ENCODE data around the gene POLR3F. TPM values are rescaled to one million over a fixed set of nuclear protein-coding genes. Genes with fewer than 3 reads are reported as not detected.
A peak's percentile ranks its signal among the peaks of the same experiment; 100 is the strongest.

Gene POLR3F
- total and polyA plus RNA-seq, 9 of the 15 experiments (the other 6 are each of a cell fraction or from before 2014, with no cell fraction given), result 7.0 to 15.0 (median 9.6) TPM

GRCh38 chr20:18466894-18467730 is at the start of gene POLR3F, which contains the start of gene DZANK1 (continued):
- TF ChIP-seq ATF1 (CRISPR knock-in tag; IDR thresholded peaks at IDR 0.05), result no peak
- TF ChIP-seq ATF1 (tag; IDR thresholded peaks at IDR 0.05), result peak; percentile 61; the same call in 1 of the 2 replicates
- 0 out of 2 replicates have a peak, but pooled peaks have one; percentile 25 for TF ChIP-seq ZKSCAN1 (IDR thresholded peaks at IDR 0.05; ENCODE audit: low read depth, low read length)
- no peak for TF ChIP-seq HOXB6 (CRISPR knock-in tag; IDR thresholded peaks at IDR 0.05; ENCODE audit: borderline replicate concordance)
- no peak for TF ChIP-seq ZBTB5 (IDR thresholded peaks at IDR 0.05)
- no peak for TF ChIP-seq ZNF696 (CRISPR knock-in tag; conservative IDR thresholded peaks at IDR 0.05)
- no peak for TF ChIP-seq EP300 (IDR thresholded peaks at IDR 0.05; ENCODE audit: low read length)
- TF ChIP-seq NFE2 (IDR thresholded peaks at IDR 0.05; ENCODE audit: low read depth), result peak; percentile 93
- no peak for TF ChIP-seq ZNF644 (tag; IDR thresholded peaks at IDR 0.05; ENCODE audit: low read depth)
- TF ChIP-seq HMG20B (CRISPR knock-in tag; IDR thresholded peaks at IDR 0.05), result no peak
- no peak for TF ChIP-seq SMARCA5 (IDR thresholded peaks at IDR 0.05)
- no peak for TF ChIP-seq DPF2 (IDR thresholded peaks at IDR 0.05)
- TF ChIP-seq HDAC1 (IDR thresholded peaks at IDR 0.05), result peak in 1 of 2 experiments; percentile 63; a peak in 1 of 4 replicates
- TF ChIP-seq ZNF184 (CRISPR knock-in tag; IDR thresholded peaks at IDR 0.05), result no peak
- no peak for TF ChIP-seq ILK (tag; IDR thresholded peaks at IDR 0.05; ENCODE audit: borderline replicate concordance, low read depth)
- no peak for TF ChIP-seq BRD9 (IDR thresholded peaks at IDR 0.05; ENCODE audit: low read depth, partially characterized antibody)
- no peak for TF ChIP-seq USF2 (CRISPR knock-in tag; IDR thresholded peaks at IDR 0.05)
- no peak for TF ChIP-seq ZBTB12 (CRISPR knock-in tag; IDR thresholded peaks at IDR 0.05)
- TF ChIP-seq ZFPM2 (CRISPR knock-in tag; IDR thresholded peaks at IDR 0.05), result no peak
- no peak for TF ChIP-seq MAFF (IDR thresholded peaks at IDR 0.05; ENCODE audit: low read length)
- TF ChIP-seq NCOA6 (IDR thresholded peaks at IDR 0.05), result no peak
- no peak for TF ChIP-seq ZNF197 (CRISPR knock-in tag; IDR thresholded peaks at IDR 0.05; ENCODE audit: low read depth)
- TF ChIP-seq HMGN3 (IDR thresholded peaks at IDR 0.05; ENCODE audit: borderline replicate concordance, extremely low read depth, insufficient read length, low read depth, low read length), result no peak
- no peak for TF ChIP-seq NFIC (IDR thresholded peaks at IDR 0.05)
